HL-60 (cell line): ENCODE data around the gene TMC4.
A peak's percentile ranks its signal among the peaks of the same experiment; 100 is the strongest.

Experiments
- DNase-seq, 2 experiments: peaks; one replicate each; pipeline ENCODE4 v3.0.0-alpha.2; 2010 to 2020; ENCODE audit warnings: low read depth in 1 of 2, low spot score in 1 of 2
- H3K27ac ChIP-seq: fragments of 250-450 bp; sonication (Bioruptor Pico); replicated peaks from 2 replicates; pipeline ENCODE4 v1.5.1; 2020; ENCODE audit warnings: mild to moderate bottlenecking, moderate library complexity
- H3K27me3 ChIP-seq: fragments of 250-450 bp; sonication (Bioruptor Pico); 2 replicates; pipeline ENCODE4 v1.5.1; 2021; ENCODE audit warnings: mild to moderate bottlenecking, moderate library complexity; ENCODE audit not compliant: insufficient read depth, poor library complexity, severe bottlenecking
- H3K4me3 ChIP-seq: replicated peaks from 2 replicates; pipeline ENCODE4 v1.5.1; 2011; ENCODE audit warnings: mild to moderate bottlenecking, control low read depth, low read length; ENCODE audit not compliant: insufficient read depth
- GABPA ChIP-seq: IDR thresholded peaks from 2 replicates; pipeline ENCODE4 v1.6.1; 2012; ENCODE audit warnings: low read depth
- POLR2AphosphoS5 ChIP-seq: IDR thresholded peaks from 2 replicates; pipeline ENCODE4 v1.6.1; 2012; ENCODE audit warnings: low read depth
- SPI1 ChIP-seq: IDR thresholded peaks from 2 replicates; pipeline ENCODE4 v1.6.1; 2012; ENCODE audit warnings: low read depth, mild to moderate bottlenecking, borderline replicate concordance
- TF ChIP-seq, protein P1 (sequence below): IDR thresholded peaks from one replicate; pipeline ENCODE4 v1.5.1; 2011; ENCODE audit warnings: low read length, control low read depth, inconsistent platforms; ENCODE audit not compliant: insufficient read depth
- TF ChIP-seq, protein P2 (sequence below): IDR thresholded peaks from 2 replicates; pipeline ENCODE4 v1.6.1; 2012; ENCODE audit warnings: low read depth; ENCODE audit not compliant: insufficient replicate concordance

Gene TMC4

DNA sequence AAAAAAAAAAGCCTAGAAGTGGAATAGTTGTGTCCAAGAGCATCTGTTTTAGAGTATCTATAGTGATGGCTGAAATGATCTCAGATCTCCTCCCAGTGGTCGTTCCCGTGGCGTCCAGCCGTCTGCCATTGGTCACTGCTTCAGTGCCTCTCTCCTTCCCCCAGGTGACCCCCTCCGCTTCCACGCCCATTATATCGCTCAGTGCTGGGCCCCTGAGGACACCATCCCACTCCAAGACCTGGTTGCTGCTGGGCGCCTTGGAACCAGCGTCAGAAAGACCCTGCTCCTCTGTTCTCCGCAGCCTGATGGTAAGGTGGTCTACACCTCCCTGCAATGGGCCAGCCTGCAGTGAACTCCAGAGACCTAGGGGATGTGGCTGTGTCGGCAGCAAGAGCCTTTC, 20.1 kb upstream of the TMC4 start:
- no peaks in the 10 kb centered on the region for H3K27me3 ChIP-seq
- DNase-seq: no peak
- TF ChIP-seq, protein P1, sequence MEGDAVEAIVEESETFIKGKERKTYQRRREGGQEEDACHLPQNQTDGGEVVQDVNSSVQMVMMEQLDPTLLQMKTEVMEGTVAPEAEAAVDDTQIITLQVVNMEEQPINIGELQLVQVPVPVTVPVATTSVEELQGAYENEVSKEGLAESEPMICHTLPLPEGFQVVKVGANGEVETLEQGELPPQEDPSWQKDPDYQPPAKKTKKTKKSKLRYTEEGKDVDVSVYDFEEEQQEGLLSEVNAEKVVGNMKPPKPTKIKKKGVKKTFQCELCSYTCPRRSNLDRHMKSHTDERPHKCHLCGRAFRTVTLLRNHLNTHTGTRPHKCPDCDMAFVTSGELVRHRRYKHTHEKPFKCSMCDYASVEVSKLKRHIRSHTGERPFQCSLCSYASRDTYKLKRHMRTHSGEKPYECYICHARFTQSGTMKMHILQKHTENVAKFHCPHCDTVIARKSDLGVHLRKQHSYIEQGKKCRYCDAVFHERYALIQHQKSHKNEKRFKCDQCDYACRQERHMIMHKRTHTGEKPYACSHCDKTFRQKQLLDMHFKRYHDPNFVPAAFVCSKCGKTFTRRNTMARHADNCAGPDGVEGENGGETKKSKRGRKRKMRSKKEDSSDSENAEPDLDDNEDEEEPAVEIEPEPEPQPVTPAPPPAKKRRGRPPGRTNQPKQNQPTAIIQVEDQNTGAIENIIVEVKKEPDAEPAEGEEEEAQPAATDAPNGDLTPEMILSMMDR: no peak
- TF ChIP-seq, protein P2, sequence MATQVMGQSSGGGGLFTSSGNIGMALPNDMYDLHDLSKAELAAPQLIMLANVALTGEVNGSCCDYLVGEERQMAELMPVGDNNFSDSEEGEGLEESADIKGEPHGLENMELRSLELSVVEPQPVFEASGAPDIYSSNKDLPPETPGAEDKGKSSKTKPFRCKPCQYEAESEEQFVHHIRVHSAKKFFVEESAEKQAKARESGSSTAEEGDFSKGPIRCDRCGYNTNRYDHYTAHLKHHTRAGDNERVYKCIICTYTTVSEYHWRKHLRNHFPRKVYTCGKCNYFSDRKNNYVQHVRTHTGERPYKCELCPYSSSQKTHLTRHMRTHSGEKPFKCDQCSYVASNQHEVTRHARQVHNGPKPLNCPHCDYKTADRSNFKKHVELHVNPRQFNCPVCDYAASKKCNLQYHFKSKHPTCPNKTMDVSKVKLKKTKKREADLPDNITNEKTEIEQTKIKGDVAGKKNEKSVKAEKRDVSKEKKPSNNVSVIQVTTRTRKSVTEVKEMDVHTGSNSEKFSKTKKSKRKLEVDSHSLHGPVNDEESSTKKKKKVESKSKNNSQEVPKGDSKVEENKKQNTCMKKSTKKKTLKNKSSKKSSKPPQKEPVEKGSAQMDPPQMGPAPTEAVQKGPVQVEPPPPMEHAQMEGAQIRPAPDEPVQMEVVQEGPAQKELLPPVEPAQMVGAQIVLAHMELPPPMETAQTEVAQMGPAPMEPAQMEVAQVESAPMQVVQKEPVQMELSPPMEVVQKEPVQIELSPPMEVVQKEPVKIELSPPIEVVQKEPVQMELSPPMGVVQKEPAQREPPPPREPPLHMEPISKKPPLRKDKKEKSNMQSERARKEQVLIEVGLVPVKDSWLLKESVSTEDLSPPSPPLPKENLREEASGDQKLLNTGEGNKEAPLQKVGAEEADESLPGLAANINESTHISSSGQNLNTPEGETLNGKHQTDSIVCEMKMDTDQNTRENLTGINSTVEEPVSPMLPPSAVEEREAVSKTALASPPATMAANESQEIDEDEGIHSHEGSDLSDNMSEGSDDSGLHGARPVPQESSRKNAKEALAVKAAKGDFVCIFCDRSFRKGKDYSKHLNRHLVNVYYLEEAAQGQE: no peak
- no peak for TF ChIP-seq SPI1
- TF ChIP-seq GABPA: no peak
- TF ChIP-seq POLR2AphosphoS5: no peak
- H3K27ac ChIP-seq: no peak overlapping the region
- H3K4me3 ChIP-seq: no peak overlapping the region

DNA sequence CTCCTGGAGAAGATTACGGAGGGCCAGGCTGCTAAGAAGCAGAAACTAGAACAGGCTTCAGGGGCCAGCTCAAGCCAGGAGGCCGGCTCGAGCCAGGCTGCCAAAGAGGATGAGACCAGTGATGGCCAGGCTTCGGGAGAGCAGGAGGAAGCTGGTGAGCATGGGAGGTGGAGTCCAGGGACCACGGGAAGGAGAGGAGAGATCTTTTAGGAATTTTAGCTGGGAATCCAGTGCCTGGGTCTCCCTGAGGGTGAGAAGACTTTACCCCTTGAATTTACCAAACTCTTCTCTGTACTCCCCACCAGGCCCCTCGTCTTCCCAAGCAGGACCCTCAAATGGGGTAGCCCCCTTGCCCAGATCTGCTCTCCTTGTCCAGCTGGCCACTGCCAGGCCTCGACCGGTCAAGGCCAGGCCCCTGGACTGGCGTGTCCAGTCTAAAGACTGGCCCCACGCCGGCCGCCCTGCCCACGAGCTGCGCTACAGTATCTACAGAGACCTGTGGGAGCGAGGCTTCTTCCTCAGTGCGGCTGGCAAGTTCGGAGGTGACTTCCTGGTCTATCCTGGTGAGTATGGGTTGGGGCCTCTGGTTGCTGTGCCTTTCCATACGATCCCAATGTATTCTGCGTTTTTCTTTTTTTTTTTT, 19.0 kb upstream of the TMC4 start:
- Histone ChIP-seq H3K27me3 (no peaks in the 10 kb centered on the region), H3K27ac (peak overlapping the region; percentile 98), H3K4me3 (peak overlapping the region; percentile 80)
- no peak for TF ChIP-seq GABPA
- no peak for TF ChIP-seq POLR2AphosphoS5
- TF ChIP-seq SPI1: no peak
- TF ChIP-seq, protein P2: no peak
- TF ChIP-seq, protein P1: no peak
- no peak for DNase-seq

DNA sequence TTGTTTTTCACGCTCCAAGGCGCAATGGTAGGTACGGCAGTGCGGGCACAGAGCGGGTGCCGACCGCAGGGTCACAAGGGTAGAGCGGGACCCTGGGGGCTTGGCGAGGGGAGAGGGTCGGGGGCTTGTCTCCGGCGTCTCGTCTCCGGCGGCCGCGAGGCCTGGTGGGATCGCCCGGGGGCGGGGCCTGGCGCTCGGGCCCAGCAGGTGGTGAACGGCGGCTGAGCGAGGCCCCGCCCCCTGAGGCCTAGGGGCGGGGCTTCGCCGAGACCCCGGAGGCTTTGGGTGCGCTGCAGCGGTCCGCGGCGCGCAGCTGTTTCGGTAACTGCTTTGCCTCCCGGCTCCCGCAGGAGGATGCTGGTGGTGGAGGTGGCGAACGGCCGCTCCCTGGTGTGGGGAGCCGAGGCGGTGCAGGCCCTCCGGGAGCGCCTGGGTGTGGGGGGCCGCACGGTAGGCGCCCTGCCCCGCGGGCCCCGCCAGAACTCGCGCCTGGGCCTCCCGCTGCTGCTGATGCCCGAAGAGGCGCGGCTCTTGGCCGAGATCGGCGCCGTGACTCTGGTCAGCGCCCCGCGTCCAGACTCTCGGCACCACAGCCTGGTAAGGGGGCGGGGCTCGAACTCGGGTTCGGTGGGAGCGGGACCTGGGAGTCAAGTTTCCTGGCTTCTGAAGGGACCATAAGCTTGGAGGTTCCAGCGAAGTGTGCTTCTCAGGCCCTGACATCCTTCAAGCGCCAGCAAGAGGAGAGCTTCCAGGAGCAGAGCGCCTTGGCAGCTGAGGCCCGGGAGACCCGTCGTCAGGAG, 18.3 kb upstream of the TMC4 start, which contains the start of gene TSEN34:
Gene TSEN34, plus strand, starts transcription at position 298 of the 800 bp plus-strand sequence. Its CDS starts 57 bp downstream, at position 355.
- Histone ChIP-seq H3K4me3 (peak within 1 kb of the TSS; percentile 80), H3K27ac (peak within 1 kb of the TSS; percentile 98), H3K27me3 (no peaks in the 10 kb centered on the region)
- TF ChIP-seq GABPA: no peak
- TF ChIP-seq, protein P2: no peak
- peak; percentile 52; the same call in 1 of the 2 replicates for TF ChIP-seq POLR2AphosphoS5
- TF ChIP-seq SPI1: no peak
- DNase-seq: peak in 1 of 2 experiments; percentile 22
